Activated naive CD8-positive, alpha-beta T cell treated with anti-CD3 and anti-CD28 coated beads, Interleukin-2, amount 10 ng/mL, durations not matched to agents 7 days and 5 days (primary cell): Measurements from ENCODE around the gene FCRL3. TPM values are rescaled to one million over a fixed set of nuclear protein-coding genes. Genes with fewer than 3 reads are reported as not detected.
"Not testable (repeated sequence)": the region's sequence is repeated elsewhere in the genome, so short reads cannot be mapped to it uniquely, and the experiment has no call there.

Source experiments
- ATAC-seq: fragments of 150-1000 bp; cut with Tn5 transposase; one replicate; pipeline ENCODE4 v1.10.0; 2021; ENCODE audit warnings: low read depth, moderate library complexity
- POLR2A ChIA-PET: fragments of 350-600 bp; sonication (Branson Sonifier 250); formaldehyde crosslinking; loops from one replicate; lab custom pipeline; 2021; ENCODE audit warnings: antibody characterized with exemption; lab: Charles Lee
- DNase-seq: peaks from one replicate; pipeline ENCODE4 v3.0.0; 2021
- H3K27ac Mint-ChIP-seq: one replicate; pipeline ENCODE4 v1.8.0; 2022; ENCODE audit warnings: mild to moderate bottlenecking, mixed read lengths
- H3K27me3 Mint-ChIP-seq: one replicate; pipeline ENCODE4 v1.8.0; 2022; ENCODE audit warnings: mild to moderate bottlenecking, moderate library complexity, mixed read lengths
- H3K36me3 Mint-ChIP-seq: one replicate; pipeline ENCODE4 v1.8.0; 2021; ENCODE audit warnings: mild to moderate bottlenecking, mixed read lengths
- H3K4me1 Mint-ChIP-seq: one replicate; pipeline ENCODE4 v1.8.0; 2021; ENCODE audit warnings: mixed read lengths
- H3K4me3 Mint-ChIP-seq: one replicate; pipeline ENCODE4 v1.8.0; 2022; ENCODE audit warnings: mild to moderate bottlenecking, moderate library complexity, mixed read lengths
- H3K9me3 Mint-ChIP-seq: one replicate; pipeline ENCODE4 v1.8.0; 2021; ENCODE audit warnings: mixed read lengths
- total RNA-seq, 2 experiments: library from RNA; stranded (reverse); gene quantifications; one replicate each; pipeline ENCODE4 v1.2.3, GENCODE V29; 2021

FCRL3 gene
- total RNA-seq = 10 to 100 TPM; 13.0 to 16.0 TPM

- H3K27me3 Mint-ChIP-seq = peaks cover 9% of the 10 kb centered on the region
- peaks cover 1% of the 10 kb centered on the region for H3K4me1 Mint-ChIP-seq
- H3K36me3 Mint-ChIP-seq = no peaks in the 10 kb centered on the region
- DNase-seq (no peak), ATAC-seq (no peak)
- POLR2A ChIA-PET = no interaction called here
- H3K4me3 Mint-ChIP-seq = no peak within 1 kb of the TSS
- no peak within 1 kb of the TSS for H3K27ac Mint-ChIP-seq
- no peaks in the 10 kb centered on the region for H3K9me3 Mint-ChIP-seq
These were observed at the start of gene FCRL3 for GRCh38 chr1:157700732-157701131. Gene FCRL3 (minus strand): TSS chr1:157700769. CDS start chr1:157700489, 280 bp downstream.

GRCh38 chr1:157748262-157748817 is 47.8 kb upstream of the FCRL3 start:
- no peaks in the 10 kb centered on the region for H3K36me3 Mint-ChIP-seq
- no peak for ATAC-seq
- H3K4me3 Mint-ChIP-seq = no peak overlapping the region
- H3K9me3 Mint-ChIP-seq = no peaks in the 10 kb centered on the region
- H3K27me3 Mint-ChIP-seq = peaks cover 3% of the 10 kb centered on the region
- DNase-seq = no peak
- H3K4me1 Mint-ChIP-seq = no peaks in the 10 kb centered on the region
- POLR2A ChIA-PET = no interaction called here
- no peak overlapping the region for H3K27ac Mint-ChIP-seq

GRCh38 chr1:157739229-157739901 is 38.8 kb upstream of the FCRL3 start:
- no peaks in the 10 kb centered on the region for H3K4me1 Mint-ChIP-seq
- POLR2A ChIA-PET = no interaction called here
- H3K9me3 Mint-ChIP-seq = no peaks in the 10 kb centered on the region
- ATAC-seq = no peak
- H3K36me3 Mint-ChIP-seq = no peaks in the 10 kb centered on the region
- H3K4me3 Mint-ChIP-seq = no peak overlapping the region
- no peak for DNase-seq
- H3K27me3 Mint-ChIP-seq = no peaks in the 10 kb centered on the region
- H3K27ac Mint-ChIP-seq = no peak overlapping the region

DNA sequence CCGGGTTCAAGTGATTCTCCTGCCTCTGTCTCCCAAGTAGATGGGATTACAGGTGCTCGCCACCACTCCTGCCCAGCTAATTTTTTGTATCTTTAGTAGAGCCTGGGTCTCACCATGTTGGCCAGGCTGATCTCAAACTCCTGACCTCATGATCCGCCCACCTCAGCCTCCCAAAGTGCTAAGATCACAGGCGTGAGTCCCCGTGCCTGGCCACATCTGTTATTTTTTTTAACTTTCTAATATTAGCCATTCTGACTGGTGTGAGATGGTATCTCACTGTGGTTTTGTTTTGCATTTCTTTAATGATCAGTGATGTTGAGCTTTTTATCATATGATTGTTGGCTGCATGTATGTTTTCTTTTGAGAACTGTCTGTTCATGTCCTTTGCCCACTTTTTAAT is 35.4 kb upstream of the FCRL3 start:
- H3K4me3 Mint-ChIP-seq, H3K9me3 Mint-ChIP-seq, H3K27ac Mint-ChIP-seq, H3K27me3 Mint-ChIP-seq, DNase-seq, H3K4me1 Mint-ChIP-seq, H3K36me3 Mint-ChIP-seq, POLR2A ChIA-PET, ATAC-seq: not testable (repeated sequence)

- DNase-seq (no peak), ATAC-seq (no peak)
- Mint-ChIP-seq H3K36me3 (no peaks in the 10 kb centered on the region), H3K4me1 (no peaks in the 10 kb centered on the region), H3K4me3 (no peak overlapping the region), H3K27ac (no peak overlapping the region), H3K9me3 (no peaks in the 10 kb centered on the region), H3K27me3 (no peaks in the 10 kb centered on the region)
- POLR2A ChIA-PET = no interaction called here
These were observed 33.8 kb upstream of the FCRL3 start for GRCh38 chr1:157734321-157734720.

- Mint-ChIP-seq H3K4me1 (no peaks in the 10 kb centered on the region), H3K27ac (no peak overlapping the region), H3K4me3 (no peak overlapping the region), H3K9me3 (no peaks in the 10 kb centered on the region), H3K36me3 (no peaks in the 10 kb centered on the region), H3K27me3 (no peaks in the 10 kb centered on the region)
- ATAC-seq = no peak
- no peak for DNase-seq
- POLR2A ChIA-PET = no interaction called here
These were observed 32.2 kb upstream of the FCRL3 start for GRCh38 chr1:157732755-157733154.

DNA sequence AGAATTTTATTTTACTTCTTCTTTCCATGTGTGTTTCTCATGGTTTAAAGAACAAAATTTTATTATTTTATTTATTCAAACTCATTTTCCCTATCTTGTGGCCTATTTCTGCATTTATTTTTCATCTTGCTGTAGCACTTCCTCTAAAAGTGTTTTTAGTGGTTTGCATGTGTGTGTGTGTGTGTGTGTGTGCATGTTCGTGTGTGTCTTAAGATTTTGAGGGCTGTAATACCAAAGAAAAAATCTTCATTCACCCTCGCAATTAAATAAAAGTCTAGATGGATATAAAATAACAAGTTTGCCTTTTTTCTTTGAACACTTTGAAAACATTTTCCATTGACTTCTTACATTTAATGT is 24.6 kb upstream of the FCRL3 start:
- DNase-seq (no peak), ATAC-seq (no peak)
- H3K36me3 Mint-ChIP-seq = no peaks in the 10 kb centered on the region
- H3K4me3 Mint-ChIP-seq = no peak overlapping the region
- POLR2A ChIA-PET = no interaction called here
- H3K4me1 Mint-ChIP-seq = no peaks in the 10 kb centered on the region
- H3K9me3 Mint-ChIP-seq = peaks cover 14% of the 10 kb centered on the region
- peaks cover 4% of the 10 kb centered on the region for H3K27me3 Mint-ChIP-seq
- H3K27ac Mint-ChIP-seq = no peak overlapping the region

GRCh38 chr1:157724537-157725220 is 24.1 kb upstream of the FCRL3 start:
- Mint-ChIP-seq H3K27me3 (peaks cover 4% of the 10 kb centered on the region), H3K4me1 (no peaks in the 10 kb centered on the region), H3K36me3 (no peaks in the 10 kb centered on the region), H3K9me3 (peaks cover 14% of the 10 kb centered on the region), H3K4me3 (no peak overlapping the region), H3K27ac (no peak overlapping the region)
- no peak for DNase-seq
- no peak for ATAC-seq
- POLR2A ChIA-PET = no interaction called here

- H3K4me3 Mint-ChIP-seq = no peak overlapping the region
- ATAC-seq (no peak), DNase-seq (no peak)
- H3K36me3 Mint-ChIP-seq = no peaks in the 10 kb centered on the region
- H3K27ac Mint-ChIP-seq = no peak overlapping the region
- POLR2A ChIA-PET = no interaction called here
- peaks cover 14% of the 10 kb centered on the region for H3K9me3 Mint-ChIP-seq
- H3K4me1 Mint-ChIP-seq = no peaks in the 10 kb centered on the region
- peaks cover 4% of the 10 kb centered on the region for H3K27me3 Mint-ChIP-seq
These were observed 22.6 kb upstream of the FCRL3 start for GRCh38 chr1:157723157-157723556.

DNA sequence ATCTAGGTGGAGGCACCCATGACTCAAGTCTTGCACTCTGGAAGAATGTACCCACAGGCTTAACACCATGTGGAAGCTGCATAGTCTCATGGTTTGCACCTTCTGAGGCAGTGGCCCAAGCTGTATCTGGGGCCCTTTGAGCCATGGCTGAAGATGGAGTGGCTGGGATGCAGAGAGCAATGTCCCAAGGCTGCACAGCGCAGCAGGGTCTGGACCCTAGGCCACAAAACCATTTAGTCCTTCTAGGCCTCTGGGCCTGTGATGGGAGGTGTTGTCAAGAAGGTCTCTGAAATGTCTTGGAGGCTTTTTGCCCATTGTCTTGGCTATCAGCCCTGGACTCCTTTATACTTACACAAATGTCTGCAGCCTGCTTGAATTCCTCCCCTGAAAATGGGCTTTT is 21.4 kb upstream of the FCRL3 start:
- H3K4me3 Mint-ChIP-seq = no peak overlapping the region
- peaks cover 6% of the 10 kb centered on the region for H3K27me3 Mint-ChIP-seq
- no peak for DNase-seq
- no peak for ATAC-seq
- H3K27ac Mint-ChIP-seq = no peak overlapping the region
- POLR2A ChIA-PET = no interaction called here
- H3K9me3 Mint-ChIP-seq = peaks cover 14% of the 10 kb centered on the region
- no peaks in the 10 kb centered on the region for H3K4me1 Mint-ChIP-seq
- H3K36me3 Mint-ChIP-seq = no peaks in the 10 kb centered on the region

GRCh38 chr1:157715736-157716135 is 15.2 kb upstream of the FCRL3 start:
- peaks cover 6% of the 10 kb centered on the region for H3K27me3 Mint-ChIP-seq
- no peak for ATAC-seq
- no peaks in the 10 kb centered on the region for H3K4me1 Mint-ChIP-seq
- no peaks in the 10 kb centered on the region for H3K36me3 Mint-ChIP-seq
- no peak for DNase-seq
- H3K4me3 Mint-ChIP-seq = no peak overlapping the region
- no peaks in the 10 kb centered on the region for H3K9me3 Mint-ChIP-seq
- POLR2A ChIA-PET = no interaction called here
- no peak overlapping the region for H3K27ac Mint-ChIP-seq

DNA sequence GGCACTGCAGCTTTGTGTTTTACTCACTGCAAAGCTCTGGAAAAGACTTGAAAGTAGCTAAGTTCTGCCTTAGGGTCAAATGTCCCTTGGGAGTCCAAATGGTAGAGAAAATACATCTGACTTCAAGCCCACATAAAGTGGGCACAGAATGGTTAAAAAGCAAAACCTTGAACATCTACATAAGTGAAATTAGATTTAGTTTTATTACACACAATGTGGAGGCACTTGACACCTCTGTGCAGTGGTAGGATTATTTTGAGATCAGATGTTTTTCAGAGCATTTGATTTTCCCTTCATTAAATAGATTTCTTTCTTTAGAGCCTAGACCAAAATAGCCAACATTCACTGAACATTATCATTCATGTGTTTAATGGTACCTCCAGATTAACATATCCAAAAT is 11.2 kb upstream of the FCRL3 start:
- H3K4me1 Mint-ChIP-seq = no peaks in the 10 kb centered on the region
- H3K27me3 Mint-ChIP-seq = peaks cover 4% of the 10 kb centered on the region
- no peak for DNase-seq
- no peaks in the 10 kb centered on the region for H3K36me3 Mint-ChIP-seq
- no peaks in the 10 kb centered on the region for H3K9me3 Mint-ChIP-seq
- no peak overlapping the region for H3K4me3 Mint-ChIP-seq
- POLR2A ChIA-PET = no interaction called here
- no peak for ATAC-seq
- no peak overlapping the region for H3K27ac Mint-ChIP-seq

- no peaks in the 10 kb centered on the region for H3K9me3 Mint-ChIP-seq
- ATAC-seq = no peak
- DNase-seq = no peak
- no peaks in the 10 kb centered on the region for H3K4me1 Mint-ChIP-seq
- H3K36me3 Mint-ChIP-seq = no peaks in the 10 kb centered on the region
- no peak overlapping the region for H3K27ac Mint-ChIP-seq
- H3K4me3 Mint-ChIP-seq = no peak overlapping the region
- POLR2A ChIA-PET = no interaction called here
- peaks cover 4% of the 10 kb centered on the region for H3K27me3 Mint-ChIP-seq
These were observed 4.3 kb upstream of the FCRL3 start for GRCh38 chr1:157704878-157705277.

GRCh38 chr1:157703981-157704380 is 3.4 kb upstream of the FCRL3 start:
- Mint-ChIP-seq H3K9me3 (no peaks in the 10 kb centered on the region), H3K4me1 (no peaks in the 10 kb centered on the region), H3K36me3 (no peaks in the 10 kb centered on the region), H3K27ac (no peak overlapping the region), H3K4me3 (no peak overlapping the region), H3K27me3 (peaks cover 7% of the 10 kb centered on the region)
- POLR2A ChIA-PET = no interaction called here
- ATAC-seq (no peak), DNase-seq (no peak)
